WTC11 (cell line): ENCODE measurements around the gene SLC24A3.

Source experiments
- ARID4B ChIP-seq: sonication (generic); formaldehyde crosslinking; IDR thresholded peaks from 2 replicates; pipeline ENCODE4 v1.8.0; 2023; ENCODE audit warnings: missing genetic modification reagents, mild to moderate bottlenecking, borderline replicate concordance
- HMGXB4 ChIP-seq: sonication (generic); formaldehyde crosslinking; IDR thresholded peaks from 2 replicates; pipeline ENCODE4 v1.8.1; 2023; ENCODE audit warnings: mild to moderate bottlenecking, moderate library complexity, missing genetic modification reagents
- NFATC4 ChIP-seq: fragments of 250-450 bp; sonication (Bioruptor Pico); IDR thresholded peaks from 2 replicates; pipeline ENCODE4 v1.9.0; 2021; ENCODE audit warnings: mild to moderate bottlenecking
- TEAD4 ChIP-seq: sonication (generic); formaldehyde crosslinking; IDR thresholded peaks from 2 replicates; pipeline ENCODE4 v1.8.0; 2022; ENCODE audit warnings: mild to moderate bottlenecking, missing genetic modification reagents
- TF ChIP-seq, protein P1 (sequence below): fragments of 200-600 bp; IDR thresholded peaks from 2 replicates; pipeline ENCODE4 v1.8.0; 2022; ENCODE audit warnings: antibody characterized with exemption
- TF ChIP-seq, protein P2 (sequence below): sonication (generic); formaldehyde crosslinking; IDR thresholded peaks from 2 replicates; pipeline ENCODE4 v1.8.0; 2022; ENCODE audit warnings: mild to moderate bottlenecking, missing genetic modification reagents
- TF ChIP-seq, protein P3 (sequence below): sonication (generic); formaldehyde crosslinking; IDR thresholded peaks from 2 replicates; pipeline ENCODE4 v1.8.1; 2023; ENCODE audit warnings: mild to moderate bottlenecking, missing genetic modification reagents

DNA sequence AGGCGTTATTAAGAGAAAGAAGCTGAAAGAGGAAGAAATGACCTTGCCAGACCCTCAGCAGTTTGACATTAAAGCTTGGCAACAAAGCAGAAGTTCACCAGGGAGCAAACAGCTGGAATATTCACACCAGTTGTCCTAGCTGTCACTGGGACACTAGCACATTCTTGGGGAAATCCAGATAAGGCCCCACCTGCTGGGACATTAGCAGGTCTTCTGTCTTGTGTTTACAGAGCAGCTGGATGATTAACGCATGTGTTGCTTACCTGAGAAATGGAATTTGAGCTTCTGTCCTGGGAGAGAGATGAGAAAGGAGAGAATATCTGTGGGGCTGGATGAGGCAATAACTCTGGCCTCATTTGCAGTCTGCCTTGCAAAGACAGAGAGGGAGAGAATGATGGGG, 408.0 kb downstream of the SLC24A3 start:
- no peak; the same call in 1 of the 2 replicates for TF ChIP-seq TEAD4 (CRISPR knock-in tag)
- no peak; the same call in 1 of the 2 replicates for TF ChIP-seq ARID4B (CRISPR knock-in tag)
- no peak for TF ChIP-seq NFATC4 (CRISPR knock-in tag)
- TF ChIP-seq, protein P1, sequence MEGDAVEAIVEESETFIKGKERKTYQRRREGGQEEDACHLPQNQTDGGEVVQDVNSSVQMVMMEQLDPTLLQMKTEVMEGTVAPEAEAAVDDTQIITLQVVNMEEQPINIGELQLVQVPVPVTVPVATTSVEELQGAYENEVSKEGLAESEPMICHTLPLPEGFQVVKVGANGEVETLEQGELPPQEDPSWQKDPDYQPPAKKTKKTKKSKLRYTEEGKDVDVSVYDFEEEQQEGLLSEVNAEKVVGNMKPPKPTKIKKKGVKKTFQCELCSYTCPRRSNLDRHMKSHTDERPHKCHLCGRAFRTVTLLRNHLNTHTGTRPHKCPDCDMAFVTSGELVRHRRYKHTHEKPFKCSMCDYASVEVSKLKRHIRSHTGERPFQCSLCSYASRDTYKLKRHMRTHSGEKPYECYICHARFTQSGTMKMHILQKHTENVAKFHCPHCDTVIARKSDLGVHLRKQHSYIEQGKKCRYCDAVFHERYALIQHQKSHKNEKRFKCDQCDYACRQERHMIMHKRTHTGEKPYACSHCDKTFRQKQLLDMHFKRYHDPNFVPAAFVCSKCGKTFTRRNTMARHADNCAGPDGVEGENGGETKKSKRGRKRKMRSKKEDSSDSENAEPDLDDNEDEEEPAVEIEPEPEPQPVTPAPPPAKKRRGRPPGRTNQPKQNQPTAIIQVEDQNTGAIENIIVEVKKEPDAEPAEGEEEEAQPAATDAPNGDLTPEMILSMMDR, result no peak
- no peak for TF ChIP-seq HMGXB4 (CRISPR knock-in tag)
- TF ChIP-seq, protein P2, sequence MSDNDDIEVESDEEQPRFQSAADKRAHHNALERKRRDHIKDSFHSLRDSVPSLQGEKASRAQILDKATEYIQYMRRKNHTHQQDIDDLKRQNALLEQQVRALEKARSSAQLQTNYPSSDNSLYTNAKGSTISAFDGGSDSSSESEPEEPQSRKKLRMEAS (CRISPR knock-in tag), result peak; percentile 40; the same call in 1 of the 2 replicates
- TF ChIP-seq, protein P3, sequence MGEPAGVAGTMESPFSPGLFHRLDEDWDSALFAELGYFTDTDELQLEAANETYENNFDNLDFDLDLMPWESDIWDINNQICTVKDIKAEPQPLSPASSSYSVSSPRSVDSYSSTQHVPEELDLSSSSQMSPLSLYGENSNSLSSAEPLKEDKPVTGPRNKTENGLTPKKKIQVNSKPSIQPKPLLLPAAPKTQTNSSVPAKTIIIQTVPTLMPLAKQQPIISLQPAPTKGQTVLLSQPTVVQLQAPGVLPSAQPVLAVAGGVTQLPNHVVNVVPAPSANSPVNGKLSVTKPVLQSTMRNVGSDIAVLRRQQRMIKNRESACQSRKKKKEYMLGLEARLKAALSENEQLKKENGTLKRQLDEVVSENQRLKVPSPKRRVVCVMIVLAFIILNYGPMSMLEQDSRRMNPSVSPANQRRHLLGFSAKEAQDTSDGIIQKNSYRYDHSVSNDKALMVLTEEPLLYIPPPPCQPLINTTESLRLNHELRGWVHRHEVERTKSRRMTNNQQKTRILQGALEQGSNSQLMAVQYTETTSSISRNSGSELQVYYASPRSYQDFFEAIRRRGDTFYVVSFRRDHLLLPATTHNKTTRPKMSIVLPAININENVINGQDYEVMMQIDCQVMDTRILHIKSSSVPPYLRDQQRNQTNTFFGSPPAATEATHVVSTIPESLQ, result no peak
